Retina (tissue), 1 donor: ENCODE data around the gene FOXL3.
"Not testable (repeated sequence)": the region's sequence is repeated elsewhere in the genome, so short reads cannot be mapped to it uniquely, and the experiment has no call there.

Experiments
- DNase-seq: peaks from one replicate; pipeline ENCODE4 v3.0.0-alpha.2; 2016

The FOXL3 gene

GRCh38 chr7:326809-327232 is 36.9 kb downstream of the FOXL3 start:
- no peak for DNase-seq

- DNase-seq = no peak
Observed at GRCh38 chr7:327233-327931, 37.4 kb downstream of the FOXL3 start.

GRCh38 chr7:327991-328702 is 38.2 kb downstream of the FOXL3 start:
- no peak for DNase-seq

- DNase-seq = no peak
Observed at GRCh38 chr7:329691-330281, 39.8 kb downstream of the FOXL3 start.

- DNase-seq = peak; percentile 34
Observed at GRCh38 chr7:330511-331230, 40.7 kb downstream of the FOXL3 start.

- no peak for DNase-seq
Observed at GRCh38 chr7:332020-332517, 42.1 kb downstream of the FOXL3 start.

GRCh38 chr7:332646-333392 is 42.8 kb downstream of the FOXL3 start:
- peak; percentile 88 for DNase-seq

GRCh38 chr7:333393-333764 is 43.4 kb downstream of the FOXL3 start:
- DNase-seq = peak; percentile 61

- DNase-seq = no peak
Observed at GRCh38 chr7:334618-335357, 44.8 kb downstream of the FOXL3 start.

GRCh38 chr7:335358-336148 is 45.6 kb downstream of the FOXL3 start:
- no peak for DNase-seq

- not testable (repeated sequence) for DNase-seq
Observed at GRCh38 chr7:336149-336533, 46.2 kb downstream of the FOXL3 start.

GRCh38 chr7:336810-337566 is 47.0 kb downstream of the FOXL3 start:
- DNase-seq = no peak

GRCh38 chr7:337567-337951 is 47.6 kb downstream of the FOXL3 start:
- no peak for DNase-seq

- DNase-seq = no peak
Observed at GRCh38 chr7:338295-339061, 48.5 kb downstream of the FOXL3 start.

GRCh38 chr7:339062-339342 is 49.0 kb downstream of the FOXL3 start:
- no peak for DNase-seq

GRCh38 chr7:339696-340095 is 49.7 kb downstream of the FOXL3 start:
- no peak for DNase-seq

GRCh38 chr7:340200-340937 is 50.4 kb downstream of the FOXL3 start:
- DNase-seq = no peak
